Measurements from ENCODE around the gene JARID2. TPM values are rescaled to one million over a fixed set of nuclear protein-coding genes. Genes with fewer than 3 reads are reported as not detected.

Gene JARID2
- total and polyA plus RNA-seq, 7 experiments from 2014 or later: 6.9 to 39.6 (median 24.1) TPM

GRCh38 chr6:15316754-15317153 lies 70.9 kb downstream of the JARID2 start:
- Histone ChIP-seq H3K27me3 (ENCODE audit: control insufficient read depth in 2 of 2, insufficient read depth in 2 of 2, low read length in 2 of 2) (no peaks in the 10 kb centered on the region), H3K4me3 (ENCODE audit: low read length) (no peak overlapping the region), H3K4me1 (ENCODE audit: control insufficient read depth in 2 of 2, insufficient read depth in 2 of 2, low read length in 2 of 2) (peaks cover 0 to 35% of the 10 kb centered on the region in 2 donors), H3K36me3 (ENCODE audit: control insufficient read depth in 2 of 3, insufficient read depth in 3 of 3, low read length in 3 of 3) (no peaks in the 10 kb centered on the region), H3K27ac (ENCODE audit: low read depth, low read length) (no peak overlapping the region), H3K9me3 (ENCODE audit: control insufficient read depth in 2 of 3, low read length in 3 of 3) (no peaks in the 10 kb centered on the region)
- H3K27ac Mint-ChIP-seq: peak overlapping the region in 5 of 9 donors; percentile 6 to 65 (median 54)
- POLR2A ChIA-PET: no interaction called here
- no peaks in the 10 kb centered on the region for H3K9me3 Mint-ChIP-seq
- H3K27me3 Mint-ChIP-seq: no peaks in the 10 kb centered on the region
- ATAC-seq: no peak
- no peak for DNase-seq
- CTCF ChIA-PET: no interaction called here
- peaks cover 0 to 9% (median 4%) of the 10 kb centered on the region in 5 donors for H3K36me3 Mint-ChIP-seq
- intact Hi-C loops (cut with micrococcal nuclease): no loop called here
- H3K4me3 Mint-ChIP-seq: peak overlapping the region in 8 of 10 donors; percentile 3 to 65 (median 58)
- peaks cover 77 to 98% (median 93%) of the 10 kb centered on the region in 7 donors for H3K4me1 Mint-ChIP-seq

DNA sequence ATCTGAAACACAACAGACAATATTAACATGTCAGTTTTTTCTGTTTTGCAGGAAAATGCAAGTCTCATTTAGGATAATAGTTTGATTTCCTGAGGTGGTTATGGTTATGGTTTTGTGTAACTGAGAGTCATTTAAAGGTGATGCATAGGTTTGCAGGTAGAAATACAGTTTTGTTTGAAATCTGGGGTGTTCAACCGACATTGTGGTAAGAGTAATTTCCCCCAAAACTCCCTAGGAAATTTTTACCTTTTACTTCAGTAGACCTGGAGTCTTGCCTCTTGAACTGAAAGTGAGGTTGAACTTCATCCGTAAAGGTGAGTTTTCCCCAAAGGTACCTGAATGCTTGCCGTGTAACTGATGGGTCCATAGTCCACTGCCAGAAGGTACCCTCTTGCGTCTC lies 71.4 kb downstream of the JARID2 start:
- Histone ChIP-seq H3K9me3 (ENCODE audit: control insufficient read depth in 2 of 3, low read length in 3 of 3) (no peaks in the 10 kb centered on the region), H3K36me3 (ENCODE audit: control insufficient read depth in 2 of 3, insufficient read depth in 3 of 3, low read length in 3 of 3) (no peaks in the 10 kb centered on the region), H3K27ac (ENCODE audit: low read depth, low read length) (no peak overlapping the region), H3K27me3 (ENCODE audit: control insufficient read depth in 2 of 2, insufficient read depth in 2 of 2, low read length in 2 of 2) (no peaks in the 10 kb centered on the region), H3K4me3 (ENCODE audit: low read length) (no peak overlapping the region), H3K4me1 (ENCODE audit: control insufficient read depth in 2 of 2, insufficient read depth in 2 of 2, low read length in 2 of 2) (peaks cover 0 to 33% of the 10 kb centered on the region in 2 donors)
- H3K27ac Mint-ChIP-seq: peak overlapping the region in 8 of 9 donors; percentile 6 to 71 (median 64)
- intact Hi-C loops (cut with micrococcal nuclease): no loop called here
- no peaks in the 10 kb centered on the region for H3K9me3 Mint-ChIP-seq
- DNase-seq (no peak), ATAC-seq (peak; percentile 31)
- CTCF ChIA-PET: interaction anchor here (1.1 kb wide), 1 partner anchor 10 kb away, joined by 3 read pairs; no protein-coding TSS in a partner anchor
- peaks cover 0 to 9% (median 4%) of the 10 kb centered on the region in 5 donors for H3K36me3 Mint-ChIP-seq
- peaks cover 80 to 100% (median 97%) of the 10 kb centered on the region in 7 donors for H3K4me1 Mint-ChIP-seq
- H3K4me3 Mint-ChIP-seq: peak overlapping the region in 9 of 10 donors; percentile 34 to 65 (median 60)
- POLR2A ChIA-PET: interaction anchor here (0.6 kb wide), 2 partner anchors 59 to 121 kb away, joined by 3 read pairs; no protein-coding TSS in a partner anchor
- H3K27me3 Mint-ChIP-seq: no peaks in the 10 kb centered on the region

GRCh38 chr6:15317934-15318902 lies 72.3 kb downstream of the JARID2 start:
- Histone ChIP-seq H3K36me3 (ENCODE audit: control insufficient read depth in 2 of 3, insufficient read depth in 3 of 3, low read length in 3 of 3) (no peaks in the 10 kb centered on the region), H3K4me1 (ENCODE audit: control insufficient read depth in 2 of 2, insufficient read depth in 2 of 2, low read length in 2 of 2) (peaks cover 0 to 29% of the 10 kb centered on the region in 2 donors), H3K27me3 (ENCODE audit: control insufficient read depth in 2 of 2, insufficient read depth in 2 of 2, low read length in 2 of 2) (no peaks in the 10 kb centered on the region), H3K27ac (ENCODE audit: low read depth, low read length) (no peak overlapping the region), H3K4me3 (ENCODE audit: low read length) (no peak overlapping the region), H3K9me3 (ENCODE audit: control insufficient read depth in 2 of 3, low read length in 3 of 3) (no peaks in the 10 kb centered on the region)
- DNase-seq (no peak), ATAC-seq (no peak)
- Mint-ChIP-seq H3K9me3 (no peaks in the 10 kb centered on the region), H3K4me3 (peak overlapping the region; percentile 33 to 65 (median 56)), H3K36me3 (peaks cover 0 to 6% (median 0%) of the 10 kb centered on the region in 5 donors), H3K27ac (peak overlapping the region; percentile 23 to 71 (median 63)), H3K4me1 (peaks cover 79 to 100% (median 97%) of the 10 kb centered on the region in 7 donors), H3K27me3 (no peaks in the 10 kb centered on the region)
- intact Hi-C loops (cut with micrococcal nuclease): no loop called here
- ChIA-PET POLR2A (interaction anchor here (0.6 kb wide), 2 partner anchors 58 to 120 kb away, joined by 3 read pairs; no protein-coding TSS in a partner anchor), CTCF (interaction anchor here (1.1 kb wide), 1 partner anchor 10 kb away, joined by 3 read pairs; no protein-coding TSS in a partner anchor)

GRCh38 chr6:15319677-15320076 lies 73.8 kb downstream of the JARID2 start:
- peak overlapping the region in 2 of 10 donors; percentile 15 to 18 for H3K4me3 Mint-ChIP-seq
- H3K27ac Mint-ChIP-seq: peak overlapping the region in 7 of 9 donors; percentile 1 to 71 (median 42)
- ChIA-PET POLR2A (interaction anchor here (0.7 kb wide), 1 partner anchor 71 kb away, joined by 3 read pairs; no protein-coding TSS in a partner anchor), CTCF (no interaction called here)
- H3K36me3 Mint-ChIP-seq: peaks cover 0 to 11% (median 0%) of the 10 kb centered on the region in 5 donors
- peaks cover 70 to 93% (median 86%) of the 10 kb centered on the region in 7 donors for H3K4me1 Mint-ChIP-seq
- Histone ChIP-seq H3K27ac (ENCODE audit: low read depth, low read length) (no peak overlapping the region), H3K9me3 (ENCODE audit: control insufficient read depth in 2 of 3, low read length in 3 of 3) (no peaks in the 10 kb centered on the region), H3K4me3 (ENCODE audit: low read length) (no peak overlapping the region), H3K36me3 (ENCODE audit: control insufficient read depth in 2 of 3, insufficient read depth in 3 of 3, low read length in 3 of 3) (no peaks in the 10 kb centered on the region), H3K4me1 (ENCODE audit: control insufficient read depth in 2 of 2, insufficient read depth in 2 of 2, low read length in 2 of 2) (peaks cover 0 to 28% of the 10 kb centered on the region in 2 donors), H3K27me3 (ENCODE audit: control insufficient read depth in 2 of 2, insufficient read depth in 2 of 2, low read length in 2 of 2) (no peaks in the 10 kb centered on the region)
- no peaks in the 10 kb centered on the region for H3K9me3 Mint-ChIP-seq
- DNase-seq: no peak
- H3K27me3 Mint-ChIP-seq: no peaks in the 10 kb centered on the region
- intact Hi-C loops (cut with micrococcal nuclease): no loop called here
- no peak for ATAC-seq

- Mint-ChIP-seq H3K9me3 (no peaks in the 10 kb centered on the region), H3K4me1 (peaks cover 69 to 93% (median 86%) of the 10 kb centered on the region in 7 donors), H3K27ac (peak overlapping the region in 4 of 9 donors; percentile 7 to 28 (median 18)), H3K27me3 (no peaks in the 10 kb centered on the region), H3K4me3 (no peak overlapping the region), H3K36me3 (peaks cover 0 to 11% (median 0%) of the 10 kb centered on the region in 5 donors)
- Histone ChIP-seq H3K9me3 (ENCODE audit: control insufficient read depth in 2 of 3, low read length in 3 of 3) (no peaks in the 10 kb centered on the region), H3K27ac (ENCODE audit: low read depth, low read length) (no peak overlapping the region), H3K27me3 (ENCODE audit: control insufficient read depth in 2 of 2, insufficient read depth in 2 of 2, low read length in 2 of 2) (no peaks in the 10 kb centered on the region), H3K4me1 (ENCODE audit: control insufficient read depth in 2 of 2, insufficient read depth in 2 of 2, low read length in 2 of 2) (peaks cover 0 to 34% of the 10 kb centered on the region in 2 donors), H3K4me3 (ENCODE audit: low read length) (no peak overlapping the region), H3K36me3 (ENCODE audit: control insufficient read depth in 2 of 3, insufficient read depth in 3 of 3, low read length in 3 of 3) (no peaks in the 10 kb centered on the region)
- intact Hi-C loops (cut with micrococcal nuclease): no loop called here
- ATAC-seq (no peak), DNase-seq (no peak)
- CTCF ChIA-PET: no interaction called here
- POLR2A ChIA-PET: no interaction called here
These were observed 74.8 kb downstream of the JARID2 start for GRCh38 chr6:15320693-15321092.

- POLR2A ChIA-PET: interaction anchor here (0.6 to 0.9 kb wide), 2 partner anchors 19 to 619 kb away, joined by 4 to 5 read pairs; no protein-coding TSS in a partner anchor
- Mint-ChIP-seq H3K4me3 (no peak overlapping the region), H3K4me1 (peaks cover 58 to 93% (median 81%) of the 10 kb centered on the region in 7 donors), H3K36me3 (peaks cover 0 to 11% (median 0%) of the 10 kb centered on the region in 5 donors), H3K9me3 (no peaks in the 10 kb centered on the region), H3K27me3 (no peaks in the 10 kb centered on the region), H3K27ac (peak overlapping the region in 6 of 9 donors; percentile 10 to 73 (median 52))
- Histone ChIP-seq H3K27ac (ENCODE audit: low read depth, low read length) (no peak overlapping the region), H3K4me1 (ENCODE audit: control insufficient read depth in 2 of 2, insufficient read depth in 2 of 2, low read length in 2 of 2) (peaks cover 6 to 25% of the 10 kb centered on the region in 2 donors), H3K4me3 (ENCODE audit: low read length) (no peak overlapping the region), H3K9me3 (ENCODE audit: control insufficient read depth in 2 of 3, low read length in 3 of 3) (no peaks in the 10 kb centered on the region), H3K27me3 (ENCODE audit: control insufficient read depth in 2 of 2, insufficient read depth in 2 of 2, low read length in 2 of 2) (no peaks in the 10 kb centered on the region), H3K36me3 (ENCODE audit: control insufficient read depth in 2 of 3, insufficient read depth in 3 of 3, low read length in 3 of 3) (no peaks in the 10 kb centered on the region)
- intact Hi-C loops (cut with micrococcal nuclease): loop anchor here in 1 of 2 donors (1.0 kb wide), 1 partner anchor 14 kb away; no protein-coding TSS in a partner anchor
- DNase-seq: no peak
- ATAC-seq: no peak
- CTCF ChIA-PET: interaction anchor here (0.7 kb wide), 1 partner anchor 83 kb away, joined by 3 read pairs; no protein-coding TSS in a partner anchor
These were observed 76.3 kb downstream of the JARID2 start for GRCh38 chr6:15322184-15322583.
